Ovary (tissue), 3 donors: ENCODE results near the gene MEAK7.

Source experiments
- EP300 ChIP-seq: sonication (generic); formaldehyde crosslinking; IDR thresholded peaks from one replicate; pipeline ENCODE4 v1.6.1; 2017; ENCODE audit warnings: antibody characterized with exemption
- POLR2A ChIP-seq: fragments of 450-650 bp; IDR thresholded peaks from one replicate; pipeline ENCODE4 v1.6.1; 2017; ENCODE audit warnings: antibody characterized with exemption, mild to moderate bottlenecking, moderate library complexity
- TF ChIP-seq, protein P1 (sequence below), 3 donors: fragments of 450-650 bp in 2 of 3; fragments of 200-600 bp in 1 of 3; IDR thresholded peaks; one replicate each; pipeline versions ENCODE4 v1.5.1 to v1.8.0; 2016 to 2022; ENCODE audit warnings: antibody characterized with exemption in 3 of 3, mild to moderate bottlenecking in 1 of 3
- donor health status: DM: no; HTN: no; CAD: no.

DNA sequence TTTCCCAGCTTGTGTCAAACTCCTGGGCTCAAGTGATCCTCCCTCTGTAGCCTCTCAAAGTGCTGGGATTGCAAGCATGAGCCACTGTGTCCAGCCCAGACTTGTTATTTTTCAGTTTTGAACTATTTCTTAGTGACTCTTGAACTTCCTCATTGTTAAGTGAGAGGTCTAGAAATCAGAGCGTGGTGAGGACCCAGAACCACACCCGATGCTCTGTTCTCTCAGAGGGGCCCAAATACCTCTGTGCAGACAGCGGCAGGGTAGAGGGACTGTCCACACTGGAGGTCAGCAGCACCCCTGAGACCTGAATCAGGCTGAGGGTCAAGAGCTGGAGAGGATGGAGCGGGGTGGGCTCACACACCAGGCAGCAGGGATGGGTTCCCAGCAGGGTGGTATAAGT is 47.7 kb upstream of the MEAK7 start:
- TF ChIP-seq, protein P1, sequence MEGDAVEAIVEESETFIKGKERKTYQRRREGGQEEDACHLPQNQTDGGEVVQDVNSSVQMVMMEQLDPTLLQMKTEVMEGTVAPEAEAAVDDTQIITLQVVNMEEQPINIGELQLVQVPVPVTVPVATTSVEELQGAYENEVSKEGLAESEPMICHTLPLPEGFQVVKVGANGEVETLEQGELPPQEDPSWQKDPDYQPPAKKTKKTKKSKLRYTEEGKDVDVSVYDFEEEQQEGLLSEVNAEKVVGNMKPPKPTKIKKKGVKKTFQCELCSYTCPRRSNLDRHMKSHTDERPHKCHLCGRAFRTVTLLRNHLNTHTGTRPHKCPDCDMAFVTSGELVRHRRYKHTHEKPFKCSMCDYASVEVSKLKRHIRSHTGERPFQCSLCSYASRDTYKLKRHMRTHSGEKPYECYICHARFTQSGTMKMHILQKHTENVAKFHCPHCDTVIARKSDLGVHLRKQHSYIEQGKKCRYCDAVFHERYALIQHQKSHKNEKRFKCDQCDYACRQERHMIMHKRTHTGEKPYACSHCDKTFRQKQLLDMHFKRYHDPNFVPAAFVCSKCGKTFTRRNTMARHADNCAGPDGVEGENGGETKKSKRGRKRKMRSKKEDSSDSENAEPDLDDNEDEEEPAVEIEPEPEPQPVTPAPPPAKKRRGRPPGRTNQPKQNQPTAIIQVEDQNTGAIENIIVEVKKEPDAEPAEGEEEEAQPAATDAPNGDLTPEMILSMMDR (IDR thresholded peaks at IDR 0.05) = no peak
- no peak for TF ChIP-seq EP300
- no peak for TF ChIP-seq POLR2A
